HG02981 (cell line): ENCODE data around the gene MAML3.
"Not testable (repeated sequence)": the region's sequence is repeated elsewhere in the genome, so short reads cannot be mapped to it uniquely, and the experiment has no call there.

Experiments used
- ATAC-seq: cut with Tn5 transposase; IDR thresholded peaks from one replicate; pipeline ENCODE4 v1.9.1; 2021; ENCODE audit warnings: mild to moderate bottlenecking, moderate library complexity; ENCODE audit not compliant: unreplicated experiment

Gene MAML3

DNA sequence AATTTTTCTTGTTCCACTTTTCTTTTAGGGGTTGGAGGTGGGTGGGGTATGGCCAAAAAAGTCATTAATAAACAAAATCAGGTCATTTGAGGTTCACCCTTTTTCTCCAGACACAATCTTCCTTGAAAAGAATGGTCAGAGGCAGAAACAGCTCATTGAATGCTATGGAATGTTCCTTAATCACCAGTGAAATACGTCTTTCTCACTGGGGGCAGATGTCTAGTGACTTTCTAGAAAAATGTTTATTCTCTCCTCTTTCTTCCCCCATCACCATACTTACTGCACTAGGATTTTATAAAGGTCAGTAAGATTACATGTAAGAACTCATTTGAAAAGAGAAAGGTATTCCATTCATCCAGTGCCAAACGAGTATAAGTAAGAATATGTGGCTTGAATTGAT is 443.9 kb downstream of the MAML3 start:
- ATAC-seq: no peak

DNA sequence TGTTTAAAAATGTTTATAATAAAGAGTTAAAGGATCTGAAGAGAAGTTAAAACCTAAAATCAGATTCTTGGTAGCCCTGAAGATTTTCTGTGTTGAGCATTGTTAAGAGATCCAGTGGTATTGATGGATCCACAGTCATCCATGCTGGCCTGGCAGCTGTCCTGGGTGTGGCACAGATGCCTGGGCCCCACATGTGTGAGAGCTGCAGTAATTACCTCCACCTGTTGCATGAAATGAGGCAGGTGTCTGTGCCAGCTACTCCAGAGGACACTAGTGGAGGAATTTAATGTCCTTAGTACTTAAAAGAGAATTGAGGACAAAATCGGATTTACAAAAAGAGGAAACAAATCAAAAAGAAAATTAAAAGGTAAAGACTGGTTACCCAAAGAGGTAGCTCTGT is 444.3 kb downstream of the MAML3 start:
- ATAC-seq: no peak

GRCh38 chr4:139704915-139705485 is 449.0 kb downstream of the MAML3 start:
- ATAC-seq: no peak

DNA sequence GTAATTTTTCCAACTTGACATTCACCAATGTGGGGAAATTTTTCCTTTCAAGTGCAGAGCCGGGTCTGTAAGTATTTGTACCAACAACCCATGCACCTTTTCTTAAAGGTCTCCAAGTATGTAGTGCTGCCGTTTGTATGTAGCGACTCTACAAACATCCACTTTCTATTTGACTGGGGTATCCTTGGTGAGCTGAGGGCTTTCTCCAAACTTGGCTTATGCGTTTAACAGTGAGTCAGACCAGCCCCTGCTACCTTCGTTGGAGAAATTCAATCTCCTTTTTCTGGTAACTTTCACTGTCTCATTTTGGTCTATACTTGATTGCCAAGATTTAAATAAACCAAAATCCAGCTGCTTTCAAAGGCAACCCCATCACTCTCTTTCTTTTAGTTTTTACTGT is 453.4 kb downstream of the MAML3 start:
- no peak for ATAC-seq

DNA sequence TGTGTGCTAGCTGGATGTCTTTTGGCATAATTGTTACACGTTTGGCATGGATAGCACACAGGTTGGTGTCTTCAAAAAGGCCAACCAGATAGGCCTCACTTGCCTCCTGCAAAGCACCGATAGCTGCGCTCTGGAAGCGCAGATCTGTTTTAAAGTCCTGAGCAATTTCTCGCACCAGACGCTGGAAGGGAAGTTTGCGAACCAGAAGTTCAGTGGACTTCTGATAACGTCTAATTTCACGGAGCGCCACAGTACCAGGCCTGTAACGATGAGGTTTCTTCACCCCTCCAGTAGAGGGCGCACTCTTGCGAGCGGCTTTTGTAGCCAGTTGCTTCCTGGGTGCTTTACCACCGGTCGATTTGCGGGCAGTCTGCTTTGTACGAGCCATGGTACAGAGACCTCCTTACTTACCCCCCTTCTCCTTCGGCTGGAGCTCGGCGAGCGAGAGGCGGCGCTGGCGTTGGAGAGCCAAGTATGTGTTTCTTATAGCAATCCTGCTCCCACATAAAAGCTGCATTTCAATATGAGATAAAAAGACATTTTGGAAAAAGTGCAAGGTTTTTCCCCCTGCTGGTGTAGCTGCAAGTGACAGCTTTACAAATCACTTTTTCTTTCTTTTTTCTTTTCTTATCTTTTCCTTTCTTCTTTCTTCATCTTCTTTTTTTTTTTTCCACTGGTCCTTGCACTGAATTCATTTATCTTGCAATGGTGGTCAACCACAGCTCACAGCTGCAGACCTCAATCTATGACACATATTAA is 455.6 kb downstream of the MAML3 start:
- ATAC-seq: not testable (repeated sequence)

GRCh38 chr4:139696491-139696890 is 457.5 kb downstream of the MAML3 start:
- ATAC-seq: no peak

DNA sequence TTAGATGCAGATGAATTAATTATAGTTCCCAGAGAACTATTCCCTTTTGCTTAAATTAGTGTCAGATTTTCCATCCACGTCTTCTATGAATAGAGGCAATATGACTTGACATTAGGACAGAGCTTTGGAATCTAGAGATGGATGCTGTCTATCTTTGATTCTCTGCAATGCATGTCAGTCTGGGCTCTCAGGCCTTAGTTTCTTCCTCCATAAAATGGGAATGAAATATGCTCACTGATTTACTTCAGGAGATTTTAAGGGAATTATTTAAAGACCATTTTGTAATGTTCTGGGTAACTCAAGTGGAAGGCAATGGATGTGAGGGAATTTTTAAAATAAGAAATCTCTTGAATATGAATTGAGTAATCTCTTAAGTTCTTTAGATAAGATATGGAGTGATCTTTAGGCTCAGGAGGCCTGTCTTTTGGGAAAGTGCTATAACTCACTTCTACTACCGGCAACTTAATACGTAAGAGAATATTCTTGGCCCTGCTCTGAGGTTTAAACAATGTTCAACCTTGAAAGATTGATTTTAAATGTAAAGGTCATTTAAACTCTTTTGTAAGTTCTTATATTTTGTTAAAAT is 459.4 kb downstream of the MAML3 start:
- no peak for ATAC-seq

DNA sequence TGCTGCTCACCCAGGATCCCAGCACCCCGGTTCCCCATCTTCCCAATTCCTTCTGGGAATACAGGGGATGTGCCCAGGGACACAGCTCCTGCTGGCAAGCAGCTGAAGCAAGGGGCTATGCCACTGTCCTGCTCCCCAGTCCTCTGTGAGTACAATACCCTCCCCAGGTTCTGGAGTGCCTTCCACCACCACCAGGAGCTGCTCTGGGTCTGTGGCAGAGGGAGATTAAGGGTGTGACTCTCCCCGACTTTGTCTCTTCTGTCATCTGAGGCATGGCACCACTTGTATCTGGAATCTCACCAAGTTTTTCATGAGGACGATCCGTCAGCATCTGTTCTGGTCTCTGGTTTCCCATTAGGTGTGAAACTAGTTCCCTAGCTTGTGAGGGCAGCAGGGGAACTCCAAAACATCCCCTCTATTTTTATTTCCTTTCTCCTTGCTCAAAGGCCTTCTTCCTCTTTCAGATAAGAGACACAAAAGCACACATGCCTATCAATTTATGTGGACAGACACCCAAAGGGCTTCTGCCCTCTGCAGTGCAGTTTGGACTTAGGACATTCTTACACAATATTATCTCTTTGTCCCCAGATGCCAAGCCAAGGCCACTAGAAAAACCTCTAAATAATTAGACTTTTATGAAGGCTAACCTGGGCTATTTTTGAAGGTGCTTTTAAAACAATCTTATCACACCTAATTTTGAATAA is 461.5 kb downstream of the MAML3 start:
- ATAC-seq: no peak

DNA sequence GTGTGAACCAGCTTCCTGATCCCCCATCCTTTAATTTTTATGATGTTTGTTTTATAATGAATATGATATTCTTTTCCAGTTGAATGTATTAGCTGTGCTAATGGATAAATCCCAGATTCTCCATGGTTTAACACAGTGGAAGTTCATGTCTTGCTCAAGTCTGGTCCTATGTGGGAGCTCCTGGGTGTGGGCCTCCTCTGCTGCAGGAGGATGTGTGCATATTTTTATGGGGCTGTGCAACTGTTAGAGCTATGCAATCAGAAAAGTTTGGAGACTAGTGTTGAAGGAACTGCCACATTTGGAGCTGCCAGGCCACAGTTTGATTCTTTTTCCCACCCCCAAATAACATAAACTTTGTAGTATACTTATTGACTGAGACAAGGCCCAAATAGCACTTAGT is 463.6 kb downstream of the MAML3 start:
- ATAC-seq: no peak

DNA sequence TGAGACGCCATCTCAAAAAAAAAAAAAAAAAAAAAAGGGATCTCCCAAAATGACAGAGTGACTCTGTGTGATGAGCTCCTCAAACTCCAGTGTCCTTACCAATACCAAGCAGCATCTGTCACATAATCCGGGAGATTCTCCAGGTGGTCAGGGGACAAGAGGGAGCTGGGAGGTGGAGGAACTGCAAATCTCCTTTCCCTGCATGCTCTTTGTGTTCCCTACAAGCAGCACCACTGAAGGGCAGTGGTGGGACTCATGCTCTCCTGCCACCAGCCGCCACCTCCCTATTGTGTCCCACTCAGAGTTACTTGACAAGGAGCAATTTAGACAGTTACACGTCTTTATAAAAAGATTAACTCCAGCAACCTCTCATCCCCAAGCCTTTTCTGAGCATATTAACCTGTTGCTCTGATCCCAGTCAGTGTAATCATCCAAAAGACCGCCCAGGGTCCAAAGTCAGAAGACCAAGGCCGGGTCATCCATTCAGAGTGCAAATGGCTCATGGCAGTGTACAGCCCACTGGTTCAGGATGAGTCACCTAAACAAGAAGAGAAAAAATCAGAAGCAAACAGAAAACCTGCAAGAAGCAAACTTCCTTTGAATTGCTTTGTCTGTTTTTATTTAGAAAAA is 464.8 kb downstream of the MAML3 start:
- ATAC-seq: no peak

- ATAC-seq: no peak
Observed at GRCh38 chr4:139686988-139687387, 467.0 kb downstream of the MAML3 start.

- ATAC-seq: no peak
Observed at GRCh38 chr4:139686130-139686529, 467.9 kb downstream of the MAML3 start.

DNA sequence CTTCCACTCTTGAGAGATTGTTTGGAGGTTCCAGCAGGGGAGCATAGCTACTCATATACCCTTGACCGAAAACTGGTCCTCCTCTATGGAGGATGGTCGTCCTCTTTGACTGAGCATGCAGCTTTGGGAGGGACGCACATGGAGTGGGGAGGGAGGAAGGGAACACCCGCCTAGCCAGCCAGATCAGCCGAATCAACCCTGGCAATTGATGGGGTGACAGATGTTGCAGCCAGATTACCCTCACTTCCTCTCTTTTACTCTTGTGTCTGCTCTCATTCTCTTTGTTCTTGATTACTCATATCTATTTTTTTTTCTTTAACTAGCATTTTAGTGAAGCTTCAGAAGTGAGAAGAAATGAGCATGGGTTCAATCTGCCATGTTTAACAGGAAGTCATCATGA is 468.8 kb downstream of the MAML3 start:
- ATAC-seq: no peak

DNA sequence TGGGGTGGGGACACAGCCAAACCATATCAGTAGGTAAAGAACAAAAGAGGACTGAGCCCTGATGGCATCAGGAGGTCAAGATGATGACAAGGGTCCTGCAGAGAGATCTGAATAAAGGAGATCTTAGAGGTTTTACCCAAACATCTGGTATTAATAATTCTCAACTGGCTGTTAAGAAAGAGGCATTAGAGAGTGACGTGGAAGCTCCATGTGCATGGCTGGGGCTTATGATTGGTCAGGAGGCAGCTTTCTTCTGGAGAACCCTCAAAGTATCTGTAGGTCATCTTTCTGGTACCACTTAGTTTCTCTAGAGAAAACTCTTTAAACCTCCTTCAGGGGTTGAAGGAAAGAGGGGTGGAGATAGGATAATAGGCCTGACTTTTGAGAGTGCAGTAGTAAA is 469.6 kb downstream of the MAML3 start:
- no peak for ATAC-seq

DNA sequence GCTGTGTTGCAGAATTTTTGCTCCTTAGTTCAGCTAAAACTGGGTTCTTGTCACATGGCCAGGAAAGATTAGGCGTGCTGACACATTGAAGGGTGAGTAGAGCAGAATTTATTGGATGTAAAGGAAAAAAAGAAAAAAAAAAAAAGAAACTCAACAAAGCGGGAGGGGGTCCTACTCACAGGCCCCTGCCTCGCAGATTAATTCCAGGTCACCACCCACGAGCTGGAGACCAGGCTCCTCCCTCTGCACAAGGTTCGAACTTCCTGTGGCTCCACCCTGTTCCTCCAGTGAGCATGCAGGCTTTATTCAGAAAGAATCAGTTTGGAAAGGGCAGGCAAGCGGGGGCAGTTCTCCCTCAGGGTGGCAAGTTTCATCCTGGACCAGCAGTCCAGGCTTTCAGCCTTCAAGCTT is 471.2 kb downstream of the MAML3 start:
- no peak for ATAC-seq

GRCh38 chr4:139682309-139682708 is 471.7 kb downstream of the MAML3 start:
- ATAC-seq: no peak

DNA sequence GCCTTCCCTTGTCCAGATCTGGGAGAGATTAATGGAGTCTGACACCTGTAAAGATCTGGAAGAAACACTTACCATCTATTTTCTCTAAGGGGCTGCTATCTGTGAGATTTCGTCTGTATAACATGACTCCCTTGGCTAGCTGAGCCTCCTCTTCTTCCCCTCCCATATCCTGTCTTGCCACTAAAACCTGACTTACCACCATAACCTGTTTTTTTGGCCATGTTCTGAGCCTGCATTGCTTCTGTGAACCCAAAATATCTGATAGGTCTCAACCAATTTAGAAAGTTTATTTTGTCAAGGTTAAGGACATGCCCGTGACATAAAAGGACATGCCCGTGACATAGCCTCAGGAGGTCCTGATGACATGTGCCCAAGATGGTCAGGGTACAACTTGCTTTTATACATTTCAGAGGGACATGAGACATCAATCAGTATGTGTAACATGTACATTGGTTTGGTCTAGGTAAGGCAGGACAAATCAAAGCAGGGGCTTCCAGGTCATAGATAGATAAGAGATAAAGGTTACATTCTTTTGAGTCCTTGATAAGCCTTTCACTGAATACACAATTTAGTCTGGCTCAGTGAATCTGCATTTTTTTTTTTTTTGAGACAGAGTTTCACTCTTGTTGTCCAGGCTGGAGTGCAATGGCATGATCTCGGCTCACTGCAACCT is 476.9 kb downstream of the MAML3 start:
- ATAC-seq: no peak

DNA sequence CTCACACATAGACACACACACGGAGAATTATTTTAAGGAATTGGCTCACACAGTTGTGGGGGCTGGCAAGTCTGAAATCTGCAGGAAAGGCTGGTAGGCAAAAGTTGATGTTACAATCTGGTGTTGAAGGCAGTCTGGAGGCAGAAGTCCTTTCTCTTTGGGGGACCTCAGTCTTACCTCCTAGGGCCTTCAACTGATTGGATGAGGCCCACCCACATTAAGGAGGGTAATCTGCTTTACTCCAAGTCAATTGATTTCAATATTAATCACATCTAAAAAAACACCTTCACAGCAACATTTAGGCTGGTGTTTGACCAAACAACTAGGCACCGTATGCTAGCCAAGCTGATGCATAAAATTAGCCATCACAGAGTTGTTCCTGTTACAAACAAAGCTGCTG is 477.6 kb downstream of the MAML3 start:
- ATAC-seq: no peak

DNA sequence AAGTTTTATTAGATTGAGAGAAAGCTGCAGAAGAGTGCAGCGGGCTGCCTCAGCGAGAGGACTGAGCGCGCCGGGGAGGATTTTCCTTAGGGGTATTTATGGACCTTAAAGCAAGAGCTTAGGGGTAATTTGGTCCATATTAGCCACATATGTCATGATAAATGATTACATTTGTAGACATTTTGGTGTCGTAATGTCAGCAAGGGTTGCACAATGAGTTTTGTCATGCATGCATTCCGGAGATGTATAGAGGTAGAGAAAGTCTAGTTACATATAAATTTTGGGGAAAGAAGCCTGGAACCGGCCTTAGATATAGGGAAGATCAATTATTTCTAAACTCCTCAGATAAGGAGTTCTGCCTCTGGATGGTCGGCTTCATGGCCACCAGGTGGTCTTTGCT is 478.3 kb downstream of the MAML3 start:
- no peak for ATAC-seq

DNA sequence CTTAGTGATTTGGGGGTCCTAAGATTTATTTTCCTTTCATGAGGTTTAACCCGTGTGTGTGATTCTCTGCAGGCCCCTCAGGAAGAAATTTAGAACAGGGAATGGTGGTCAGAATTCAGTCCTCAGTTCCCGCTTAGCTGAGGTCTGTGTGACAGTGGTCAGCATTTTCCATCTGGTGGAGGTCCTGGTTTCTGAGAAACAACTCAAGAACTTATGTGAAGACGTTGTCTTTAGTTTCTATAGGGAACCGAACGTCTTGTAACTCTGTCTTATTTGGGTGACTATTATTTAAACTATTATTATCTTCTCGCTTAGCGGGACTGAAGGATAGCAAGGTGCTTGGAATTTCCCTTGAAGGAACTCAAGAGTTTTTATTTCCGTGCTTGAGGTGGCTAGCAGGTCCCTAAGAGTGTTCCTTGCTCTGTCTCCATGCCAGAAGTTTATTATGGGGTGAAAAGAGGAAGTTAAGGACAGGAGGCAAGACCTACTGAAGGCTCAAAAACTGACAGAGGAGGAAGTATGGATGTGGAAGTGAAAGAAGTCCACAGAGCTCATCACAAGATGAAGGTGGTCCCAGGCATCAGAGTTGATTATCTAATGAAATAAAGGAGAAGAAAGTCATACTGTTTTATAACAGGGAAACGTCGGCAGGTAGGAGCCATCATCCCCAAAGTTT is 479.0 kb downstream of the MAML3 start:
- ATAC-seq: no peak
